Measurements from ENCODE around the gene F8A1.

DNA sequence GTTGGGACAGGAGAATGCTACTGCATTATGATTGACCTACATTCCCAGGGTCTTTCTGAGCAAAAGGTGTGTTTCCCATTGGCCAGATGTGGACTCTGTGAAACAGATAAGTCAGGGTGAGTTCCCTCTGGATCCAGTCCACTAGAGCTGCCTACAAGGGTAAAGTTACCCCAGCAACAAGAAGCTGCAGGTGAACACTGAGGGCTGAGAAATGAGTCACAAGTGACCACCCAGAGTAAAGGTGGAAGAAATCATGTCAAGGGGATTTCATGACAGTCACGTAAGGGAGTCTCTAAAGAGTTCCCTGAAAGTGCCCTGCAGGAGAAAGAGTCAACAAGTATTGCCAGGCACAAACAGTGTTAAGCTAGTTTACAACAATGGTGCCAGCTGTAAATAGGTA is 16.3 kb downstream of the F8A1 start:
- TF ChIP-seq, protein P1, sequence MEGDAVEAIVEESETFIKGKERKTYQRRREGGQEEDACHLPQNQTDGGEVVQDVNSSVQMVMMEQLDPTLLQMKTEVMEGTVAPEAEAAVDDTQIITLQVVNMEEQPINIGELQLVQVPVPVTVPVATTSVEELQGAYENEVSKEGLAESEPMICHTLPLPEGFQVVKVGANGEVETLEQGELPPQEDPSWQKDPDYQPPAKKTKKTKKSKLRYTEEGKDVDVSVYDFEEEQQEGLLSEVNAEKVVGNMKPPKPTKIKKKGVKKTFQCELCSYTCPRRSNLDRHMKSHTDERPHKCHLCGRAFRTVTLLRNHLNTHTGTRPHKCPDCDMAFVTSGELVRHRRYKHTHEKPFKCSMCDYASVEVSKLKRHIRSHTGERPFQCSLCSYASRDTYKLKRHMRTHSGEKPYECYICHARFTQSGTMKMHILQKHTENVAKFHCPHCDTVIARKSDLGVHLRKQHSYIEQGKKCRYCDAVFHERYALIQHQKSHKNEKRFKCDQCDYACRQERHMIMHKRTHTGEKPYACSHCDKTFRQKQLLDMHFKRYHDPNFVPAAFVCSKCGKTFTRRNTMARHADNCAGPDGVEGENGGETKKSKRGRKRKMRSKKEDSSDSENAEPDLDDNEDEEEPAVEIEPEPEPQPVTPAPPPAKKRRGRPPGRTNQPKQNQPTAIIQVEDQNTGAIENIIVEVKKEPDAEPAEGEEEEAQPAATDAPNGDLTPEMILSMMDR (IDR thresholded peaks at IDR 0.05): no peak
- no peak for TF ChIP-seq POLR2A (IDR thresholded peaks at IDR 0.05)
